DMS79 (cell line): ENCODE measurements around the gene ZNF474.
"Not testable (repeated sequence)": the region's sequence is repeated elsewhere in the genome, so short reads cannot be mapped to it uniquely, and the experiment has no call there.

Experiments
- DNase-seq: peaks from one replicate; lab custom pipeline; 2025; lab: John Stamatoyannopoulos, UW

ZNF474 gene

GRCh38 chr5:122129306-122129705 lies at the start of gene ZNF474:
TSS of gene ZNF474 (plus strand) at chr5:122129546. CDS start at chr5:122151991, 22,445 bp downstream.
- no peak for DNase-seq

- DNase-seq: no peak
These were observed 47.8 kb upstream of the ZNF474 start for GRCh38 chr5:122081541-122081940.

GRCh38 chr5:122083535-122083934 lies 45.8 kb upstream of the ZNF474 start:
- no peak for DNase-seq

- no peak for DNase-seq
These were observed 44.3 kb upstream of the ZNF474 start for GRCh38 chr5:122085041-122085440.

- no peak for DNase-seq
These were observed 40.0 kb upstream of the ZNF474 start for GRCh38 chr5:122089096-122090013.

- no peak for DNase-seq
These were observed 37.3 kb upstream of the ZNF474 start for GRCh38 chr5:122091936-122092600.

GRCh38 chr5:122093415-122094180 lies 35.7 kb upstream of the ZNF474 start:
- no peak for DNase-seq

- not testable (repeated sequence) for DNase-seq
These were observed 35.1 kb upstream of the ZNF474 start for GRCh38 chr5:122094251-122094650.

GRCh38 chr5:122095158-122095557 lies 34.2 kb upstream of the ZNF474 start:
- no peak for DNase-seq

- DNase-seq: no peak
These were observed 32.0 kb upstream of the ZNF474 start for GRCh38 chr5:122097391-122097790.

- no peak for DNase-seq
These were observed 30.1 kb upstream of the ZNF474 start for GRCh38 chr5:122099060-122099790.

GRCh38 chr5:122101636-122102285 lies 27.6 kb upstream of the ZNF474 start:
- DNase-seq: no peak

GRCh38 chr5:122102825-122103224 lies 26.5 kb upstream of the ZNF474 start:
- no peak for DNase-seq

GRCh38 chr5:122105909-122106308 lies 23.4 kb upstream of the ZNF474 start:
- no peak for DNase-seq

- DNase-seq: no peak
These were observed 22.3 kb upstream of the ZNF474 start for GRCh38 chr5:122107016-122107415.

GRCh38 chr5:122110987-122111386 lies 18.4 kb upstream of the ZNF474 start:
- no peak for DNase-seq

- DNase-seq: no peak
These were observed 17.9 kb upstream of the ZNF474 start for GRCh38 chr5:122111460-122111859.

- DNase-seq: no peak
These were observed 17.3 kb upstream of the ZNF474 start for GRCh38 chr5:122112063-122112462.

GRCh38 chr5:122112733-122113558 lies 16.4 kb upstream of the ZNF474 start:
- DNase-seq: no peak

GRCh38 chr5:122114501-122114900 lies 14.8 kb upstream of the ZNF474 start:
- DNase-seq: no peak
